H1 (cell line): ENCODE measurements around the gene CACNG7. TPM values are rescaled to one million over a fixed set of nuclear protein-coding genes. Genes with fewer than 3 reads are reported as not detected.

Source experiments
- CTCF ChIA-PET: fragments of 300-600 bp; sonication (Branson Sonifier 250); formaldehyde crosslinking; loops from one replicate; lab custom pipeline; 2021; ENCODE audit not compliant: partially characterized antibody; lab: Charles Lee
- POLR2A ChIA-PET: fragments of 300-600 bp; sonication (Branson Sonifier 250); formaldehyde crosslinking; loops from one replicate; lab custom pipeline; 2021; ENCODE audit warnings: inconsistent platforms; ENCODE audit not compliant: partially characterized antibody; lab: Charles Lee
- DNase-seq, 2 experiments: peaks; one replicate each; pipeline versions ENCODE4 v3.0.0 to v3.0.0-alpha.2; 2010 to 2022; ENCODE audit warnings: low spot score in 2 of 2, low read depth in 1 of 2, mixed read lengths in 1 of 2
- FAIRE-seq: peaks from 2 replicates; lab custom pipeline; 2011; peaks lifted over from hg19 to GRCh38; lab: Jason Lieb, UNC
- H2AFZ ChIP-seq: 2 replicates; pipeline ENCODE4 v1.8.1; 2012; ENCODE audit warnings: low read length, inconsistent platforms
- H2AK5ac ChIP-seq: 2 replicates; pipeline ENCODE4 v1.6.1; 2013; ENCODE audit warnings: low read depth, low read length
- H2BK120ac ChIP-seq: replicated peaks from 2 replicates; pipeline ENCODE3; 2013; ENCODE audit warnings: low read depth, low read length, inconsistent platforms
- H2BK12ac ChIP-seq: 2 replicates; pipeline ENCODE4 v1.6.1; 2013; ENCODE audit warnings: low read depth, low read length
- H2BK15ac ChIP-seq: 2 replicates; pipeline ENCODE4 v1.6.1; 2013; ENCODE audit warnings: low read length
- H2BK20ac ChIP-seq: 2 replicates; pipeline ENCODE4 v1.6.1; 2013; ENCODE audit warnings: low read length
- H2BK5ac ChIP-seq: 2 replicates; pipeline ENCODE4 v1.6.1; 2013; ENCODE audit warnings: low read depth, low read length
- H3K14ac ChIP-seq: 2 replicates; pipeline ENCODE4 v1.6.1; 2013; ENCODE audit warnings: inconsistent platforms; ENCODE audit not compliant: insufficient read length
- H3K18ac ChIP-seq: 2 replicates; pipeline ENCODE4 v1.6.1; 2013; ENCODE audit warnings: low read length; ENCODE audit errors: extremely low read depth
- H3K23ac ChIP-seq: 2 replicates; pipeline ENCODE4 v1.6.1; 2013; ENCODE audit warnings: inconsistent platforms; ENCODE audit not compliant: insufficient read length
- H3K23me2 ChIP-seq: 2 replicates; pipeline ENCODE4 v1.6.1; 2013; ENCODE audit warnings: low read depth, low read length
- H3K27ac ChIP-seq: 2 replicates; pipeline ENCODE4 v1.6.1; 2011; ENCODE audit warnings: low read depth, low read length, inconsistent platforms
- H3K27me3 ChIP-seq, 4 experiments: replicated peaks in 1 of 4; 1 replicate in 1 of 4; 2 replicates in 3 of 4; pipeline versions ENCODE4 v1.6.1 to v1.8.1; 2011 to 2013; ENCODE audit warnings: low read length in 3 of 4, mild to moderate bottlenecking in 3 of 4, inconsistent platforms in 2 of 4, mixed read lengths in 2 of 4, moderate library complexity in 1 of 4; ENCODE audit not compliant: control insufficient read depth in 3 of 4, insufficient read depth in 3 of 4; ENCODE audit errors: extremely low read depth in 1 of 4
- H3K36me3 ChIP-seq, 4 experiments: 2 replicates each; pipeline versions ENCODE4 v1.6.1 to v1.8.1; 2011 to 2013; ENCODE audit warnings: mild to moderate bottlenecking in 4 of 4, low read length in 3 of 4, moderate library complexity in 2 of 4, control low read depth in 1 of 4, inconsistent platforms in 1 of 4; ENCODE audit not compliant: insufficient read depth in 4 of 4, control insufficient read depth in 2 of 4
- H3K4ac ChIP-seq: replicated peaks from 2 replicates; pipeline ENCODE3; 2013; ENCODE audit warnings: low read length, low read depth, mixed read lengths, inconsistent platforms; ENCODE audit not compliant: insufficient read length
- H3K4me1 ChIP-seq, 4 experiments: replicated peaks in 1 of 4; 1 replicate in 1 of 4; 2 replicates in 3 of 4; pipeline versions ENCODE4 v1.6.1 to v1.8.1; 2011 to 2013; ENCODE audit warnings: low read length in 3 of 4, inconsistent platforms in 2 of 4, mixed read lengths in 1 of 4; ENCODE audit not compliant: insufficient read depth in 4 of 4, control insufficient read depth in 3 of 4
- H3K4me2 ChIP-seq, 2 experiments: 2 replicates each; pipeline versions ENCODE4 v1.6.1 to v1.8.1; 2011 to 2013; ENCODE audit warnings: low read depth in 2 of 2, low read length in 2 of 2, control low read depth in 1 of 2, inconsistent platforms in 1 of 2, mild to moderate bottlenecking in 1 of 2; ENCODE audit not compliant: insufficient read depth in 1 of 2
- H3K4me3 ChIP-seq, 4 experiments: fragments of 200-600, 300-600 bp in 1 of 4; sonication (generic), shearing (Covaris generic), sonication (Bioruptor Twin) in 1 of 4; 2 replicates each; pipeline versions ENCODE4 v1.5.1 to v1.8.1; 2011 to 2016; ENCODE audit warnings: low read length in 4 of 4, low read depth in 3 of 4, control low read depth in 2 of 4, inconsistent platforms in 2 of 4, mild to moderate bottlenecking in 2 of 4, mixed read lengths in 1 of 4, moderate library complexity in 1 of 4; ENCODE audit not compliant: insufficient read depth in 2 of 4; ENCODE audit errors: extremely low read depth in 1 of 4
- H3K56ac ChIP-seq: replicated peaks from 2 replicates; pipeline ENCODE3; 2013; ENCODE audit warnings: low read depth, mild to moderate bottlenecking, mixed read lengths, low read length, inconsistent platforms; ENCODE audit not compliant: insufficient read length
- H3K79me1 ChIP-seq: 2 replicates; pipeline ENCODE4 v1.6.1; 2013; ENCODE audit warnings: low read depth, low read length, control low read depth
- H3K79me2 ChIP-seq, 2 experiments: 2 replicates each; pipeline versions ENCODE4 v1.6.1 to v1.8.1; 2012 to 2013; ENCODE audit warnings: low read length in 2 of 2, mild to moderate bottlenecking in 2 of 2, inconsistent platforms in 1 of 2; ENCODE audit not compliant: insufficient read depth in 2 of 2, control insufficient read depth in 1 of 2
- H3K9ac ChIP-seq, 4 experiments: replicated peaks in 1 of 4; 1 replicate in 1 of 4; 2 replicates in 3 of 4; pipeline versions ENCODE4 v1.6.1 to v1.8.1; 2011 to 2013; ENCODE audit warnings: low read depth in 3 of 4, low read length in 3 of 4, control low read depth in 2 of 4, mild to moderate bottlenecking in 2 of 4, moderate library complexity in 2 of 4, inconsistent platforms in 1 of 4; ENCODE audit errors: extremely low read depth in 1 of 4
- H3K9me3 ChIP-seq, 2 experiments: 2 replicates each; pipeline versions ENCODE4 v1.6.1 to v1.8.1; 2012 to 2013; ENCODE audit warnings: mild to moderate bottlenecking in 2 of 2, moderate library complexity in 2 of 2, control low read depth in 1 of 2, inconsistent platforms in 1 of 2, low read depth in 1 of 2, low read length in 1 of 2, mixed read lengths in 1 of 2; ENCODE audit not compliant: insufficient read depth in 2 of 2
- H4K20me1 ChIP-seq, 2 experiments: replicated peaks in 1 of 2; 2 replicates each; pipeline versions ENCODE3 to v1.8.1; 2011 to 2013; ENCODE audit warnings: inconsistent platforms in 2 of 2, low read length in 2 of 2, mild to moderate bottlenecking in 1 of 2; ENCODE audit not compliant: insufficient read depth in 2 of 2, control insufficient read depth in 1 of 2
- H4K5ac ChIP-seq: 2 replicates; pipeline ENCODE4 v1.6.1; 2013; ENCODE audit warnings: low read length, low read depth, mixed read lengths, inconsistent platforms; ENCODE audit not compliant: insufficient read length
- H4K8ac ChIP-seq: 2 replicates; pipeline ENCODE4 v1.8.0; 2013; ENCODE audit warnings: mild to moderate bottlenecking, moderate library complexity, low read length, inconsistent platforms; ENCODE audit not compliant: insufficient read depth; ENCODE audit errors: extremely low read depth
- H4K91ac ChIP-seq: replicated peaks from 2 replicates; pipeline ENCODE3; 2013; ENCODE audit warnings: low read length, mixed read lengths, inconsistent platforms; ENCODE audit not compliant: insufficient read length
- ATF3 ChIP-seq: IDR thresholded peaks from 2 replicates; pipeline ENCODE4 v1.6.1; 2011; ENCODE audit warnings: low read depth, mild to moderate bottlenecking, low read length; ENCODE audit not compliant: insufficient read depth
- BACH1 ChIP-seq: IDR thresholded peaks from 2 replicates; pipeline ENCODE4 v1.6.1; 2012; ENCODE audit warnings: low read length, improper control_type of control experiment
- CHD1 ChIP-seq: IDR thresholded peaks from 2 replicates; pipeline ENCODE4 v1.6.1; 2012; ENCODE audit warnings: low read depth, low read length, improper control_type of control experiment
- GTF2F1 ChIP-seq: IDR thresholded peaks from 2 replicates; pipeline ENCODE4 v1.6.1; 2012; ENCODE audit warnings: low read depth, low read length, improper control_type of control experiment, borderline replicate concordance
- HDAC6 ChIP-seq: IDR thresholded peaks from one replicate; pipeline ENCODE4 v1.7.1; 2012; ENCODE audit warnings: low read depth, mild to moderate bottlenecking, inconsistent platforms, low read length, moderate library complexity
- KDM1A ChIP-seq: fragments of 200-600, 300-600 bp; sonication (generic); IDR thresholded peaks from 2 replicates; pipeline ENCODE4 v1.7.1; 2016; ENCODE audit warnings: mild to moderate bottlenecking, low read length, borderline replicate concordance
- MAFK ChIP-seq: IDR thresholded peaks from 2 replicates; pipeline ENCODE4 v1.6.1; 2012; ENCODE audit warnings: low read depth, mild to moderate bottlenecking, improper control_type of control experiment, low read length
- MAX ChIP-seq: IDR thresholded peaks from 2 replicates; pipeline ENCODE4 v1.6.1; 2012; ENCODE audit warnings: inconsistent platforms
- PHF8 ChIP-seq: fragments of 200-600 bp; sonication (generic); conservative IDR thresholded peaks from 2 replicates; pipeline ENCODE4 v1.7.1; 2012; ENCODE audit warnings: low read depth, mild to moderate bottlenecking, inconsistent platforms, low read length, moderate library complexity
- POU5F1 ChIP-seq: IDR thresholded peaks from 2 replicates; pipeline ENCODE4 v1.6.1; 2011; ENCODE audit warnings: low read depth, mild to moderate bottlenecking, low read length, moderate library complexity
- RXRA ChIP-seq: IDR thresholded peaks from 2 replicates; pipeline ENCODE4 v1.6.1; 2011; ENCODE audit warnings: low read depth, mild to moderate bottlenecking, low read length, moderate library complexity; ENCODE audit not compliant: insufficient read depth
- SUZ12 ChIP-seq: fragments of 200-600 bp; sonication (generic); IDR thresholded peaks from 2 replicates; pipeline ENCODE4 v1.6.1; 2012; ENCODE audit warnings: mild to moderate bottlenecking, inconsistent platforms, low read length, moderate library complexity, mixed read lengths
- WGBS, 2 experiments: shearing (Covaris generic) in 1 of 2; methylation state at CpG; one replicate each; pipeline versions ENCODE4 v1.1.6 to v1.1.7; 2013 to 2015; ENCODE audit warnings: low lambda C conversion rate in 2 of 2, mixed read lengths in 2 of 2, inconsistent platforms in 1 of 2, low coverage in 1 of 2, missing lambda C conversion rate in 1 of 2; ENCODE audit not compliant: insufficient replicate concordance in 2 of 2, insufficient coverage in 1 of 2, insufficient read length in 1 of 2; ENCODE audit errors: extremely low coverage in 1 of 2, missing lambda C conversion rate in 1 of 2; 5-methylcytosine and 5-hydroxymethylcytosine counted together
- polyA plus RNA-seq, 7 experiments: library from polyadenylated mRNA; depleted of rRNA in 3 of 7; stranded (reverse) in 5 of 7; unstranded in 2 of 7; fragments of >200 nt in 5 of 7; fragments of 200-250 nt in 2 of 7; gene quantifications; 1 replicate in 5 of 7; 2 replicates in 1 of 7; 4 replicates in 1 of 7; pipeline versions ENCODE4 v1.2.1 to v1.2.3, GENCODE V29; 2011 to 2013; ENCODE audit warnings: missing spikeins in 2 of 7, mixed read lengths in 2 of 7
- total RNA-seq: library from RNA; stranded (reverse); fragmentation: NEBNext Ultra II Directional; extraction: Animal tissue kit (Norgen Biotek cat#: 25700); gene quantifications from 2 replicates; pipeline ENCODE4 v1.2.1, GENCODE V29; 2021

CACNG7 gene
- total and polyA plus RNA-seq, 2 of the 8 experiments (the other 6 are each of a cell fraction or from before 2014, with no cell fraction given): 28.9 to 69.8 TPM

- H3K56ac ChIP-seq: no peak overlapping the region
- no peak overlapping the region for H3K4ac ChIP-seq
- no peak overlapping the region; the same call in 1 of the 2 replicates for H4K8ac ChIP-seq
- H2BK15ac ChIP-seq: 0 out of 2 replicates have a peak overlapping the region, but pooled peaks have one; percentile 61
- ChIA-PET CTCF (interaction anchor here (0.8 to 3.6 kb wide), 6 partner anchors 12 to 72 kb away, joined by 3 to 12 read pairs (median 6); partner anchors contain the start of gene PRKCG), POLR2A (interaction anchor here (0.6 to 4.1 kb wide), 11 partner anchors 8 to 225 kb away, joined by 3 to 46 read pairs (median 5); partner anchors contain the start of gene PRKCG)
- H3K79me1 ChIP-seq: peaks cover 9% of the 10 kb centered on the region; the same call in 1 of the 2 replicates
- H4K91ac ChIP-seq: no peak overlapping the region
- H3K4me2 ChIP-seq: peak overlapping the region; percentile 58 to 87
- peaks cover 7 to 24% (median 14%) of the 10 kb centered on the region in 4 experiments; a peak in 6 of 8 replicates for H3K36me3 ChIP-seq
- FAIRE-seq: no peak
- H3K14ac ChIP-seq: no peak overlapping the region
- peak overlapping the region in 2 of 4 experiments; percentile 11 to 76; a peak in 4 of 8 replicates for H3K4me3 ChIP-seq
- H2AFZ ChIP-seq: no peak overlapping the region
- H3K4me1 ChIP-seq: peaks cover 0 to 11% (median 7%) of the 10 kb centered on the region in 4 experiments; a peak in 6 of 7 replicates
- H4K20me1 ChIP-seq: peaks cover 6 to 9% of the 10 kb centered on the region in 2 experiments
- peak overlapping the region in 2 of 4 experiments; percentile 13 to 23; a peak in 3 of 7 replicates for H3K9ac ChIP-seq
- no peak for DNase-seq
- no peaks in the 10 kb centered on the region for H3K27me3 ChIP-seq
- H2BK12ac ChIP-seq: peak overlapping the region; percentile 60; the same call in 1 of the 2 replicates
- H2BK5ac ChIP-seq: 0 out of 2 replicates have a peak overlapping the region, but pooled peaks have one; percentile 71
- H3K23ac ChIP-seq: no peak overlapping the region
- no peak overlapping the region for H2BK20ac ChIP-seq
- peaks cover 0 to 17% of the 10 kb centered on the region in 2 experiments; a peak in 1 of 4 replicates for H3K79me2 ChIP-seq
- H3K27ac ChIP-seq: peak overlapping the region; percentile 49; the same call in 1 of the 2 replicates
- H2BK120ac ChIP-seq: no peak overlapping the region
- 0 out of 2 replicates have a peak overlapping the region, but pooled peaks have one; percentile 40 for H2AK5ac ChIP-seq
- no peaks in the 10 kb centered on the region for H3K9me3 ChIP-seq
- no peak overlapping the region for H3K18ac ChIP-seq
- H3K23me2 ChIP-seq: peaks cover 16% of the 10 kb centered on the region; the same call in 1 of the 2 replicates
- 92% methylated on average over 5 of the region's 5 CpGs; no CpG with 5 or more reads in 1 of the 2 experiments for WGBS, 2 experiments
- no peak overlapping the region for H4K5ac ChIP-seq
- TF ChIP-seq POU5F1 (no peak), MAX (no peak), GTF2F1 (no peak), KDM1A (no peak), CHD1 (no peak), PHF8 (no peak), ATF3 (no peak), BACH1 (no peak), SUZ12 (no peak), RXRA (no peak), MAFK (no peak), HDAC6 (no peak)
These were observed 38.6 kb upstream of the CACNG7 start for GRCh38 chr19:53870485-53870844.
